ENCODE results near the gene DENND2A. TPM values are rescaled to one million over a fixed set of nuclear protein-coding genes. Genes with fewer than 3 reads are reported as not detected.
"Not testable (repeated sequence)": the region's sequence is repeated elsewhere in the genome, so short reads cannot be mapped to it uniquely, and the experiment has no call there.

DENND2A gene
- total and polyA plus RNA-seq, 10 of the 15 experiments (the other 5 are each of a cell fraction or from before 2014, with no cell fraction given): 0.01 TPM; not detected in 9

GRCh38 chr7:140667476-140667875 is 26.9 kb upstream of the DENND2A start (continued):
- TF ChIP-seq RELB (IDR thresholded peaks at IDR 0.05; ENCODE audit: low read depth) (no peak), HSF1 (IDR thresholded peaks at IDR 0.05; ENCODE audit: low read depth, low read length) (no peak), ATF7 (IDR thresholded peaks at IDR 0.05; ENCODE audit: low read depth) (no peak), POLR2A (IDR thresholded peaks at IDR 0.05; ENCODE audit: low read depth, low read length) (no peak), RUNX3 (IDR thresholded peaks at IDR 0.05; ENCODE audit: low read length) (no peak), ETV6 (conservative IDR thresholded peaks at IDR 0.05 in 1 of 2, IDR thresholded peaks at IDR 0.05 in 1 of 2; ENCODE audit: borderline replicate concordance in 1 of 2, low read depth in 1 of 2) (no peak), BCL3 (IDR thresholded peaks at IDR 0.05; ENCODE audit: borderline replicate concordance, insufficient read depth, low read depth, low read length, poor library complexity, severe bottlenecking) (no peak), WRNIP1 (IDR thresholded peaks at IDR 0.05; ENCODE audit: borderline replicate concordance, low read depth, low read length) (no peak), HDGF (IDR thresholded peaks at IDR 0.05) (no peak), SMC3 (IDR thresholded peaks at IDR 0.05; ENCODE audit: borderline replicate concordance, low read length) (no peak)
- TF ChIP-seq, protein P1, sequence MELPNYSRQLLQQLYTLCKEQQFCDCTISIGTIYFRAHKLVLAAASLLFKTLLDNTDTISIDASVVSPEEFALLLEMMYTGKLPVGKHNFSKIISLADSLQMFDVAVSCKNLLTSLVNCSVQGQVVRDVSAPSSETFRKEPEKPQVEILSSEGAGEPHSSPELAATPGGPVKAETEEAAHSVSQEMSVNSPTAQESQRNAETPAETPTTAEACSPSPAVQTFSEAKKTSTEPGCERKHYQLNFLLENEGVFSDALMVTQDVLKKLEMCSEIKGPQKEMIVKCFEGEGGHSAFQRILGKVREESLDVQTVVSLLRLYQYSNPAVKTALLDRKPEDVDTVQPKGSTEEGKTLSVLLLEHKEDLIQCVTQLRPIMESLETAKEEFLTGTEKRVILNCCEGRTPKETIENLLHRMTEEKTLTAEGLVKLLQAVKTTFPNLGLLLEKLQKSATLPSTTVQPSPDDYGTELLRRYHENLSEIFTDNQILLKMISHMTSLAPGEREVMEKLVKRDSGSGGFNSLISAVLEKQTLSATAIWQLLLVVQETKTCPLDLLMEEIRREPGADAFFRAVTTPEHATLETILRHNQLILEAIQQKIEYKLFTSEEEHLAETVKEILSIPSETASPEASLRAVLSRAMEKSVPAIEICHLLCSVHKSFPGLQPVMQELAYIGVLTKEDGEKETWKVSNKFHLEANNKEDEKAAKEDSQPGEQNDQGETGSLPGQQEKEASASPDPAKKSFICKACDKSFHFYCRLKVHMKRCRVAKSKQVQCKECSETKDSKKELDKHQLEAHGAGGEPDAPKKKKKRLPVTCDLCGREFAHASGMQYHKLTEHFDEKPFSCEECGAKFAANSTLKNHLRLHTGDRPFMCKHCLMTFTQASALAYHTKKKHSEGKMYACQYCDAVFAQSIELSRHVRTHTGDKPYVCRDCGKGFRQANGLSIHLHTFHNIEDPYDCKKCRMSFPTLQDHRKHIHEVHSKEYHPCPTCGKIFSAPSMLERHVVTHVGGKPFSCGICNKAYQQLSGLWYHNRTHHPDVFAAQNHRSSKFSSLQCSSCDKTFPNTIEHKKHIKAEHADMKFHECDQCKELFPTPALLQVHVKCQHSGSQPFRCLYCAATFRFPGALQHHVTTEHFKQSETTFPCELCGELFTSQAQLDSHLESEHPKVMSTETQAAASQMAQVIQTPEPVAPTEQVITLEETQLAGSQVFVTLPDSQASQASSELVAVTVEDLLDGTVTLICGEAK (IDR thresholded peaks at IDR 0.05; ENCODE audit: borderline replicate concordance): no peak

DNA sequence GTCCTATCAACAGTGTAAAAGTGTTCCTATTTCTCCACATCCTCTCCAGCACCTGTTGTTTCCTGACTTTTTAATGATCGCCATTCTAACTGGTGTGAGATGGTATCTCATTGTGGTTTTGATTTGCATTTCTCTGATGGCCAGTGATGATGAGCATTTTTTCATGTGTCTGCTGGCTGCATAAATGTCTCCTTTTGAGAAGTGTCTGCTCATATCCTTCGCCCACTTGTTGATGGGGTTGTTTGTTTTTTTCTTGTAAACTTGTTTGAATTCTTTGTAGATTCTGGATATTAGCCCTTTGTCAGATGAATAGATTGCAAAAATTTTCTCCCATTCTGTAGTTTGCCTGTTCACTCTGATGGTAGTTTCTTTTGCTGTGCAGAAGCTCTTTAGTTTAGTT is 22.3 kb upstream of the DENND2A start:
- in situ Hi-C loops (cut with MboI); H4K20me1 ChIP-seq (ENCODE audit: control insufficient read depth, insufficient read depth); DNase-seq (ENCODE audit: low read depth, low spot score); BruUV-seq (replicated peaks); CTCF ChIA-PET; H3K27ac ChIP-seq (ENCODE audit: control insufficient read depth, insufficient read depth); H3K4me3 ChIP-seq; H3K36me3 ChIP-seq (ENCODE audit: control insufficient read depth in 2 of 2, insufficient read depth in 2 of 2, low read length in 1 of 2); ATAC-seq; intact Hi-C loops (cut with micrococcal nuclease; ENCODE audit: unreplicated experiment); H3K4me1 ChIP-seq (ENCODE audit: control insufficient read depth, insufficient read depth, low read length); H3K79me2 ChIP-seq (ENCODE audit: control insufficient read depth, insufficient read depth, low read length); SMC1A ChIA-PET (ENCODE audit: uncharacterized antibody, unreplicated experiment); H3K27me3 ChIP-seq (replicated peaks in 1 of 2; ENCODE audit: control insufficient read depth in 2 of 2, insufficient read depth in 2 of 2, low read length in 1 of 2); RAD21 ChIA-PET (ENCODE audit: unreplicated experiment); H3K9me3 ChIP-seq (replicated peaks; ENCODE audit: control insufficient read depth, insufficient read depth, low read length); POLR2A ChIA-PET; H3K9ac ChIP-seq (ENCODE audit: control insufficient read depth, insufficient read depth, low read length); H2AFZ ChIP-seq (ENCODE audit: control insufficient read depth, low read depth, low read length); H3K4me2 ChIP-seq (ENCODE audit: control insufficient read depth, insufficient read depth); FAIRE-seq: not testable (repeated sequence)
- 40% methylated on average over 1 of the region's 2 CpGs for WGBS (ENCODE audit: insufficient coverage, insufficient replicate concordance, low lambda C conversion rate, missing lambda C conversion rate)

Data from GM12878 (cell line).